ENCODE measurements around the gene HDAC10.

DNA sequence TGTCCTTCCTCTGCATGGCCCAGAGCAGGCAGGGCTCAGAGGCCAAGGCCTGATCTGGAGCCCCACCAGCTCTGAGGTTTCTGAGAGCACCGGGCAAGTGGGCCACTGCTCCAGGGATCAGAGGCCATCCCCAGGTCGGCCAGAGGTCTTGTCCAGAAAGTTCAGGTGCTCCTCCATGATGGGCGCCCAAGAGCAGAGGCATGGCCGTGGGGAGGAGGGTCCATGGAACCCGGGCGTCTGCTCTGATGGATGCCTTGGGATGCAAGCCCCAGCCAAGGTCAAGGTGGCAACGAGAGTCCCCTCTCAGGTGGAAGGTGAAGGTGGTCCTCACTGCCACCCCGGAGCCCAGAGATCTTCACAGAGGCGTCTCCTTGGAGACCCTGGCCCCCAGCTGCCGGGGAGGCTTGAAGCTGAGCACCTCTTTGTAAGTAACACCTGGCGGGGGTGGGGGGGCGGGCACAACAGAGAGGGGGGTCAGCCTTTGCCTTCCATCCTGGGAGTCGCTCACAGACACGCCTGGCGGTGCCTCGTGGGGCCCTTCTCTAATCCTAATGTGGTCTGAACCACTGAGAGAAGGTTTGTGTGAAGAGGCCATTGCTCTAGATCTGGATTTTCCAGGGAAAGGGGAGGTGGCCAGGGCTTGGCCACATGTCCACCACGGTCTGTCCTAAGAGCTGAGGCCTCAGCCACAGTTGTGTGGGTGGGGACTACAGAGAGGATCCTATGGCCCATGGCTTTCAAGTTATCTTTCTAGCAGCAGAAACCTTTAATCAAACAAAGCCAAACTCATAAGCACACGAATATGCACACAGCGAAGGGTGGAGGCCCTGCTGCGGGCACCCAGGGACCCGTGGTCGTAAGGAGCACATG, 2.2 kb upstream of the HDAC10 start:
- TF ChIP-seq, protein P1, sequence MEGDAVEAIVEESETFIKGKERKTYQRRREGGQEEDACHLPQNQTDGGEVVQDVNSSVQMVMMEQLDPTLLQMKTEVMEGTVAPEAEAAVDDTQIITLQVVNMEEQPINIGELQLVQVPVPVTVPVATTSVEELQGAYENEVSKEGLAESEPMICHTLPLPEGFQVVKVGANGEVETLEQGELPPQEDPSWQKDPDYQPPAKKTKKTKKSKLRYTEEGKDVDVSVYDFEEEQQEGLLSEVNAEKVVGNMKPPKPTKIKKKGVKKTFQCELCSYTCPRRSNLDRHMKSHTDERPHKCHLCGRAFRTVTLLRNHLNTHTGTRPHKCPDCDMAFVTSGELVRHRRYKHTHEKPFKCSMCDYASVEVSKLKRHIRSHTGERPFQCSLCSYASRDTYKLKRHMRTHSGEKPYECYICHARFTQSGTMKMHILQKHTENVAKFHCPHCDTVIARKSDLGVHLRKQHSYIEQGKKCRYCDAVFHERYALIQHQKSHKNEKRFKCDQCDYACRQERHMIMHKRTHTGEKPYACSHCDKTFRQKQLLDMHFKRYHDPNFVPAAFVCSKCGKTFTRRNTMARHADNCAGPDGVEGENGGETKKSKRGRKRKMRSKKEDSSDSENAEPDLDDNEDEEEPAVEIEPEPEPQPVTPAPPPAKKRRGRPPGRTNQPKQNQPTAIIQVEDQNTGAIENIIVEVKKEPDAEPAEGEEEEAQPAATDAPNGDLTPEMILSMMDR (IDR thresholded peaks at IDR 0.05): no peak
- TF ChIP-seq POLR2A (IDR thresholded peaks at IDR 0.05): no peak
